Measurements from ENCODE around the gene TSPYL2. TPM values are rescaled to one million over a fixed set of nuclear protein-coding genes. Genes with fewer than 3 reads are reported as not detected.

TSPYL2 gene
- total RNA-seq, 1 experiment from 2014 or later, result 10.7 TPM

DNA sequence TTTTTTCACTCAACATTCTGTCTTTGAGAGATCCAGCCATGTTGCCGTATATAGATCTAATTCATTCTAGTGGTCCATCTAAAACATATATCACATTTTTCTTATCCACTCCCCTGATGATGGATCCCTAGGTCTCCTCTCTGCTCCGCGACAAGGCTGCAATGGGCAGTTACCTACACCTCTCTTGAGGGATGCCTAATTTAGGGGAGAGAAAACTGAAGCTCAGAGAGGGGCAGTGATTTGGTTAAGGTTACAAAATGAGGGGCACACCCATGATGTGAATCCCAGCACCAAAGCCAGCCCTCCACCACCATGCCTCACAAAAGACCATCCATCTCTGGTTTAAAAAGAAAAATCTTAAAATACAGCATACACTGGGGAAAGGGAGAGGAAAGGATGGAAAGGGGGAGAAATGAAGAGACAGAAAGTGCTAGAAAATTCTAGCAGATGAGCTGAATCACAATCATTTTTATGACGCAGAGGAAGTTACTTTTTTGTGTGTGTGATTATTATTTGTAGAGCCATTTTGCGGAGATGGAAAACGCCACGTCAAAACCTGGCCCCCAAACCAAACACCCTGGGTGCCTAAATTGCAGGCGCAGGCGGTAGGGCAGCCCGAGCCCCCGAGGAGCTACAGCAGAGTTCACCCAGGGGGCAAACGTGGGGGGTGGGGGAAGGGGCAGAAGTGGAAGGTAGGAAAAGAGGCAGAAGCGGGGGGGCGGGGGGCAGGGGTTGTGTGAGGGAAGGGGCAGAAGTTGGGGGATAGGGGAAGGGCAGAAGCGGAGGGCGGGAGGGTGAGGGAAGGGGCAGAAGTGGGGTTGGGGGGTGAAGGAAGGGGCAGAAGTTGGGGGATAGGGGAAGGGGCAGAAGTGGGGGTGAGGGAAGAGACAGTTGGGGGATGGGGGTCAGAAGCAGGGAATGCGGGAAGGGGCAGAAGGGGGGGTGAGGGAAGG, 1.3 kb upstream of the TSPYL2 start:
- no peak for DNase-seq (ENCODE audit: low read depth)

DNA sequence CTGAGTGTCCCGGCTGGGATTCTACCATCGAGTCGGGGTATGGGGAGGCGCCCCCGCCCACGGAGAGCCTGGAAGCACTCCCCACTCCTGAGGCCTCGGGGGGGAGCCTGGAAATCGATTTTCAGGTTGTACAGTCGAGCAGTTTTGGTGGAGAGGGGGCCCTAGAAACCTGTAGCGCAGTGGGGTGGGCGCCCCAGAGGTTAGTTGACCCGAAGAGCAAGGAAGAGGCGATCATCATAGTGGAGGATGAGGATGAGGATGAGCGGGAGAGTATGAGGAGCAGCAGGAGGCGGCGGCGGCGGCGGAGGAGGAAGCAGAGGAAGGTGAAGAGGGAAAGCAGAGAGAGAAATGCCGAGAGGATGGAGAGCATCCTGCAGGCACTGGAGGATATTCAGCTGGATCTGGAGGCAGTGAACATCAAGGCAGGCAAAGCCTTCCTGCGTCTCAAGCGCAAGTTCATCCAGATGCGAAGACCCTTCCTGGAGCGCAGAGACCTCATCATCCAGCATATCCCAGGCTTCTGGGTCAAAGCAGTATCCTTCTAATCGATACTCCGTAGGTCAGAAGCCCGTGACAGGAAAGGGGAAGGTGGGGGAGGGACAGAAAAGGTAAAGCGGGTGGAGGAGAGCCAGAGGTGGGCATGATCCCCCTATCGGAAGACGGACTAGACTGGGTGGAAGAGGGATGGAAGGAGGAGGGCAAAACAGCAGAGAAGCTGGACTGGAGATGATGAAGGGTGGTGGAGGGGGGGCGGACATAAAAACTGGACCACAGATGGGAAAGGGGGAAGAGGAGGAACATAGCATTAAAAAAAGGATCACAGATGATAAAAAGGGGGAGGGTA, 828 bp downstream of the TSPYL2 start:
- no peak for DNase-seq (ENCODE audit: low read depth)

DNA sequence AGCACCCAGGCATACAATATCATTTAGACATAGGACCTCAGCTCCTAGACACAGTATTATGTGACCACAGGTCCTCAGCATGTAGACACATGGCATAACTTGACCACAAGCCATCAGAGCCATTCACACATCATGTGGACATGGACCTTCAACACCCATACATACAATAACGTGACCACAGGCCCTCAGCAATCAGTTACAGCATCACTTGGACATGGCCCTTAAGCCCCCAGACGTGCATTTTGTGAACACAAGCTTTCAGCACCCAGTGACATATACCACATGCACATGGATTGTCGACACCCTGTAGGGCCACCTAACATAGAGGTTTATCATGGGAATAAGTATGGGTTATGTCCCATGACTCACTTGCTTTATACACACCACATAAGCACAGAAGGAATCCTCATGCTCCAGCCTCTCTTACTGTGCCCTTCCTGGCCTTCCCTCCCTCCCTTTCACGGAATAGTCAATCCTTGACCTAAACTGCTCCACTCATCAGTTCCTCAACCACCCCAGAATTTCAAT, 1.9 kb downstream of the TSPYL2 start:
- DNase-seq (ENCODE audit: low read depth), result no peak

DNA sequence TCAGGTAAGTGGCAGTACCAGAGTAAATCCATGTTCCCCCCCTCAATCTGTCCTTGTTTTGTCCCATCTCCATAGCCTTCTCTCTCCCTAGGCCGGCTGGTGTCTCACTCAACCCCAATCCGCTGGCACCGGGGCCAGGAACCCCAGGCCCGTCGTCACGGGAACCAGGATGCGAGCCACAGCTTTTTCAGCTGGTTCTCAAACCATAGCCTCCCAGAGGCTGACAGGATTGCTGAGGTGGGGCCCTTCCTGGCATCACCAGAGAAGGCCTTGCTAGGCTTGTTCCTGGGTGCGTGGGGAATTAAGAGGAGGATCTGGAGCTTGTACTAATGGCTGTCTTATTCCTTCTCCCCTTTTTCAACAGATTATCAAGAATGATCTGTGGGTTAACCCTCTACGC, 2.7 kb downstream of the TSPYL2 start:
- no peak for DNase-seq (ENCODE audit: low read depth)

DNA sequence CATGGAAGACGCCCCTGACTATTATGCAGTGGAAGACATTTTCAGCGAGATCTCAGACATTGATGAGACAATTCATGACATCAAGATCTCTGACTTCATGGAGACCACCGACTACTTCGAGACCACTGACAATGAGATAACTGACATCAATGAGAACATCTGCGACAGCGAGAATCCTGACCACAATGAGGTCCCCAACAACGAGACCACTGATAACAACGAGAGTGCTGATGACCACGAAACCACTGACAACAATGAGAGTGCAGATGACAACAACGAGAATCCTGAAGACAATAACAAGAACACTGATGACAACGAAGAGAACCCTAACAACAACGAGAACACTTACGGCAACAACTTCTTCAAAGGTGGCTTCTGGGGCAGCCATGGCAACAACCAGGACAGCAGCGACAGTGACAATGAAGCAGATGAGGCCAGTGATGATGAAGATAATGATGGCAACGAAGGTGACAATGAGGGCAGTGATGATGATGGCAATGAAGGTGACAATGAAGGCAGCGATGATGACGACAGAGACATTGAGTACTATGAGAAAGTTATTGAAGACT, 3.6 kb downstream of the TSPYL2 start:
- no peak for DNase-seq (ENCODE audit: low read depth)

DNA sequence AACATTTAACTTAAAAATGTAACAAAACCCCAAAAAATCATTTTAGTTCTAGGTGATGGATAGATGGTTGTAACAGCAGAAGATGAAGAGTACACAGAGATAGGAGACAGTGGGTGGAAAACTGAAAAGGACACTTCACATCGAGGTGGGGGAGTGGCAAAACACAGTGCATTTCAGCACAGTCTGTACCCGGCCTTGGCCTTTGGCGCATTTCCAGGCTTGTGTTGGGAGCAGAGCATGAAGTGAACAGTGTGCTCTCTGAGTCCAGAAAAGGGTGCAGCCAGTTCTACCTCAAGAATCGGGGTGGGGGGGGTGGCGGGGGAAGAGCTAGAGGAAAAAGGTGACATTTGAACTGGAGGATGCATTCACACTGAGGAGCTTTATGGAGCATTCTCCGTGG, 4.3 kb downstream of the TSPYL2 start:
- DNase-seq (ENCODE audit: low read depth), result no peak

- no peak for DNase-seq (ENCODE audit: low read depth)
These were observed 5.2 kb downstream of the TSPYL2 start for GRCh38 chrX:53087388-53087831.

DNA sequence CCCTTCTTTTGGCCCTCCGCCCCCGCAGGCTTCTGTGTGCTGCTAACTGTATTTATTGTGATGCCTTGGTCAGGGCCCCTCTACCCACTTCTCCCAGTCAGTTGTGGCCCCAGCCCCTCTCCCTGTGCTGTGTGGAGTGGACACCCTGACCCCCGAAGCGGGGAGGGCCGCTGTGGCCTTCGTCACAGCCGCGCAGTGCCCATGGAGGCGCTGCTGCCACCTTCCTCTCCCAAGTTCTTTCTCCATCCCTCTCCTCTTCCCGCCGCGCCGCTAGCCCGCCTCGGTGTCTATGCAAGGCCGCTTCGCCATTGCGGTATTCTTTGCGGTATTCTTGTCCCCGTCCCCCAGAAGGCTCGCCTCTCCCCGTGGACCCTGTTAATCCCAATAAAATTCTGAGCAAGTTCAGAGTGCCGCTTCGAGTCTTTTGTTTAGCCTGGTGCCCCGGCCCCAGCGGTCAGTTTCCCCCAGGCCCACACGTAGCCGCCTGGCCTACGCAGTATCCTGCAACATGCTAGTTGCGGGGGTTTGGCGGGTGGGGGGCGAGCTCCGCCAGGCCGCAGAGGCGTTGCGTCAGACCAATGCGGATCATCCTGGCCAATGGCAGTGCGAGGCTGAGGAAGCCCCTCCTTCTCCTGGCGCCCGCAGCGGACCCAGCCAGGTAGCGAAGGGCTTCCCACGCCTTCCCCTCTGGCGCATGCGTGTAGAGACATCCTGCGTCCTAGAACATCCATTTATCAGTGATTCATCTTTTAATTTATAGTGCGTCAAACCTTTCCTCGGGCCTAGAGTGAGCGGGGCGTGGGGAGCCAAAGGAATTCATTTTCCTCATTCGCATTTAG, 6.2 kb downstream of the TSPYL2 start:
- peak; percentile 23 for DNase-seq (ENCODE audit: low read depth)

- peak; percentile 66 for DNase-seq (ENCODE audit: low read depth)
These were observed 7.2 kb downstream of the TSPYL2 start for GRCh38 chrX:53089224-53089842.

- no peak for DNase-seq (ENCODE audit: low read depth)
These were observed 7.8 kb downstream of the TSPYL2 start for GRCh38 chrX:53089925-53090324.

DNA sequence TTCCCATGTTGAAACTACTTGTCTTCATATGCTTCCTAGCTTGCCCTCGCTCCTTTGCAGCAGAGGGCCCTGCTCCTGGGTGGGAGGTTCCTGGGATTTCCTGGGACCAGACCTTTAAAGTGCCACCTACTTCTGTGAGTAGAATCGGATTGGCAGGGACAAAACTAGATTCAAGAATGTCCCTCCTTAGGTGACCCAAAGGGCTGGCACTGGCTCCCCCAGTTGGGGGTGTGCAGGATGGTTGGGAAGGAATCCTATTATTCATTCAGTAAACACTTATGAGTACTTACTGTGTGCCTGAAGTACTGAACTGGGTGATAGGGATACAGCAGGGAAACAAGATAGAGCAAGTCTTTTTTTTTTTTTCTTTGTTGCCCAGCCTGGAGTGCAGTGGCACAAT, 9.2 kb downstream of the TSPYL2 start:
- DNase-seq (ENCODE audit: low read depth), result no peak

GRCh38 chrX:53093177-53093655, 11.0 kb downstream of the TSPYL2 start:
- DNase-seq (ENCODE audit: low read depth), result peak; percentile 86

DNA sequence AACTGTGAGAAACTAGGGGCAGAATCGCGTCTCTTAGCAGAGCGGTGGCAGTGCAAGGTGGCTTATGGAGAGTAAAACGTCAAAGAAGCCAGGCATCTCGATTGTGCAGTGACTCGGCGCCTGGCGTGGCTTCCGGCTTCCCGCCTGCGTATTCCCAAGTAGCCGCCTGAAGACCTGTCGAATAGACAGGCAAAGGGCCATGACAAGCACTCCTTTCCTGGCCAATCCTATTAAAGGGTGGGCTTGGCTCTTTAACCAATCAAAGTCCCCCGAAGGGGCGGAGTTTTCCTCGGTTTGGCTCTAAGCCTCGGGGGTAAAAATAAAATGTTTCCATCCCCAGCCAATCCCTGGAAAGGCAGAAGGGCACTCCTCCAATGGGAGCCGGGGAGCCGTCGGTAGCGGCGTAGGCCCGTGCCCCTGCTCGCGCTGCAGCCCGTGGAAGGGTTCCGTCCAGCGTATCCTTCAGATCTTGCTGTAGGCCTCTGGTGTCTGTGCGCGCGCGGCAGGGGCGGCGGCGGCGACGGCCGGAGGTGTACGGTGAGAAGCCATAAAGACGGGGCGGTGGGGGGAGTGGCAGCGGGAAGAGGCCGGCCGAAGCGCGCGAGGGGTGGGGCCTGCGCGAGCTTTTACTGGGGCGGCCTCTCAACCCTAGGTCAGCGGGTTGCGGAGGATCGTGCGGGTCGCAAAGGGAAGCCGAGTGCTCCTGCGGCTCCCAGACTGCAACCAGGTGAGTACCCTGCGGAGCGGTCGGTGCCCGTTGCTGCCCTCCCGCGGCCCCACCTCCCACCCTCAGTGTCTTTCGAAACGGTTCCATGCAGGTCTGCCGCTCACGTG, 11.8 kb downstream of the TSPYL2 start, which contains the start of gene KANTR:
TSS of gene KANTR (plus strand) at position 395 of the 834 bp plus-strand sequence. CDS start 30,131 bp downstream, outside the sequence.
- DNase-seq (ENCODE audit: low read depth), result peak; percentile 98

DNA sequence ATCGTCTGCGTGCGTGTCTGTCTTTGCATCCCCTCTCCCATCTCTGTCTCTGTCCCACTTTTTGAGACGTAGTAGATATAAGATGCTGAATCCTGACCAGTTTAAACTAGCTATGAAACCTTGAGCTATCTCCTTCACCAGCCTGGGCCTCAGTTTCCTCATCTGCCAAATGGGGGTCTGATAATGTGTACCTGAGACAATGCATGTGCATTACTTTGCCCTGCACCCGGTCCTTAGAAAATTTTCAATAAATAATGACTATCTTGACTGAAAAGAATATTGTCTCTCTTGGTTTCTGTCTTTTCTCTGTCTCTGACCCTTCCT, 12.4 kb downstream of the TSPYL2 start:
- no peak for DNase-seq (ENCODE audit: low read depth)

- no peak for DNase-seq (ENCODE audit: low read depth)
These were observed 13.6 kb downstream of the TSPYL2 start for GRCh38 chrX:53095796-53096195.

- DNase-seq (ENCODE audit: low read depth), result no peak
These were observed 32.8 kb downstream of the TSPYL2 start for GRCh38 chrX:53114864-53115549.

DNA sequence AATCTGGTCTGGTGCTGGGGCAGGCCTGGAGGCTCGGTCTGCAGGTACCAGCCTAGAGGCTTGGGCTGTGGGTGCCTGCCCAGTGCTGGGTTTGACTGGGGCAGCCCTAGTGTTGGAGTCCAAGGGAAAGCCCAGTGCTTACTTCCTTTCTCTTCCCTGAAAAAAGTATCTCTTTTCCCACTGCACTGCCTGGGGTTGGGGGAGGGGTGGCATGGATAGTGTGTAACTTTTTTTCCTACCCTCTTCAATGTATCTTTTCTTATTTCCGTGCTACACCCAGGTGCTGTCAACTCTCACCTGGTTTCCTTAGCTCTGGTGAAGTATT, 33.3 kb downstream of the TSPYL2 start:
- no peak for DNase-seq (ENCODE audit: low read depth)

GRCh38 chrX:53116101-53116500, 33.9 kb downstream of the TSPYL2 start:
- peak; percentile 52 for DNase-seq (ENCODE audit: low read depth)

- no peak for DNase-seq (ENCODE audit: low read depth)
These were observed 39.8 kb downstream of the TSPYL2 start for GRCh38 chrX:53122013-53122412.
